HEK293 (cell line): ENCODE results near the gene TNFRSF6B.

ENCODE experiments used
- CTCF ChIA-PET: fragments of 350-600 bp; formaldehyde crosslinking; extraction: SDS; loops from one replicate; lab custom pipeline; 2021; ENCODE audit warnings: antibody characterized with exemption; lab: Yijun Ruan, JAX
- POLR2A ChIA-PET: fragments of 300-600 bp; formaldehyde crosslinking; extraction: SDS; loops from one replicate; lab custom pipeline; 2020; ENCODE audit warnings: antibody characterized with exemption, inconsistent platforms; lab: Yijun Ruan, JAX
- H3K27ac ChIP-seq: fragments of 200-500 bp; sonication (Bioruptor generic); 2 replicates; pipeline ENCODE4 v1.5.1; 2014; ENCODE audit warnings: low read depth, low read length, control low read depth, inconsistent platforms; ENCODE audit errors: extremely low read depth
- H3K36me3 ChIP-seq, 2 experiments: fragments of 200-500 bp in 1 of 2; sonication (Bioruptor generic) in 1 of 2; 1 replicate in 1 of 2; 2 replicates in 1 of 2; pipeline ENCODE4 v1.5.1; 2014 to 2017; ENCODE audit warnings: inconsistent platforms in 2 of 2, low read length in 2 of 2; ENCODE audit not compliant: control insufficient read depth in 2 of 2, insufficient read depth in 1 of 2
- H3K4me1 ChIP-seq: fragments of 200-500 bp; sonication (Bioruptor generic); 2 replicates; pipeline ENCODE4 v1.5.1; 2014; ENCODE audit warnings: mild to moderate bottlenecking, low read length, inconsistent platforms; ENCODE audit not compliant: control insufficient read depth, insufficient read depth
- H3K4me3 ChIP-seq: 2 replicates; pipeline ENCODE4 v1.5.1; 2011; ENCODE audit warnings: low read depth, mild to moderate bottlenecking, control low read depth, low read length, moderate library complexity
- H3K9me3 ChIP-seq: fragments of 200-500 bp; sonication (Bioruptor generic); 2 replicates; pipeline ENCODE4 v1.5.1; 2014; ENCODE audit warnings: low read depth, low read length, inconsistent platforms; ENCODE audit not compliant: control insufficient read depth, insufficient read depth
- BCL11A ChIP-seq: fragments of 450-650 bp; formaldehyde crosslinking; IDR thresholded peaks from 2 replicates; pipeline ENCODE4 v1.5.1; 2016; ENCODE audit warnings: low read depth, missing biosample characterization, missing genetic modification characterization
- KLF17 ChIP-seq: fragments of 450-650 bp; formaldehyde crosslinking; IDR thresholded peaks from 2 replicates; pipeline ENCODE4 v1.5.1; 2016; ENCODE audit warnings: missing biosample characterization, missing genetic modification characterization
- KLF9 ChIP-seq: fragments of 450-650 bp; formaldehyde crosslinking; IDR thresholded peaks from 2 replicates; pipeline ENCODE4 v1.5.1; 2016; ENCODE audit warnings: missing biosample characterization, missing genetic modification characterization, low read depth
- MEIS1 ChIP-seq: sonication (generic); formaldehyde crosslinking; IDR thresholded peaks from 2 replicates; pipeline ENCODE4 v1.8.1; 2022; ENCODE audit warnings: missing genetic modification reagents, mild to moderate bottlenecking, borderline replicate concordance
- PRDM4 ChIP-seq: fragments of 450-650 bp; formaldehyde crosslinking; IDR thresholded peaks from 2 replicates; pipeline ENCODE4 v1.5.1; 2017; ENCODE audit warnings: missing biosample characterization, missing genetic modification characterization
- SCRT1 ChIP-seq: fragments of 450-650 bp; formaldehyde crosslinking; IDR thresholded peaks from 2 replicates; pipeline ENCODE4 v1.5.1; 2016; ENCODE audit warnings: missing biosample characterization, missing genetic modification characterization, borderline replicate concordance
- SETDB1 ChIP-seq: IDR thresholded peaks from one replicate; pipeline ENCODE4 v1.6.1; 2017; ENCODE audit warnings: mild to moderate bottlenecking, low read length, moderate library complexity, mixed read lengths; ENCODE audit not compliant: insufficient read length
- SP2 ChIP-seq: fragments of 450-650 bp; formaldehyde crosslinking; IDR thresholded peaks from 2 replicates; pipeline ENCODE4 v1.5.1; 2016; ENCODE audit warnings: missing biosample characterization, missing genetic modification characterization
- ZBTB17 ChIP-seq: fragments of 450-650 bp; formaldehyde crosslinking; IDR thresholded peaks from 2 replicates; pipeline ENCODE4 v1.5.1; 2016; ENCODE audit warnings: missing biosample characterization, missing genetic modification characterization
- ZBTB6 ChIP-seq: fragments of 450-650 bp; formaldehyde crosslinking; IDR thresholded peaks from 2 replicates; pipeline ENCODE4 v1.5.1; 2017; ENCODE audit warnings: missing biosample characterization, missing genetic modification characterization
- ZBTB8A ChIP-seq: fragments of 450-650 bp; formaldehyde crosslinking; IDR thresholded peaks from 2 replicates; pipeline ENCODE4 v1.5.1; 2016; ENCODE audit warnings: missing biosample characterization, missing genetic modification characterization
- ZNF132 ChIP-seq: fragments of 450-650 bp; formaldehyde crosslinking; IDR thresholded peaks from 2 replicates; pipeline ENCODE4 v1.5.1; 2017; ENCODE audit warnings: missing biosample characterization, missing genetic modification characterization, borderline replicate concordance
- ZNF155 ChIP-seq: fragments of 450-650 bp; formaldehyde crosslinking; IDR thresholded peaks from 2 replicates; pipeline ENCODE4 v1.5.1; 2016; ENCODE audit warnings: missing biosample characterization, missing genetic modification characterization
- ZNF239 ChIP-seq: fragments of 450-650 bp; formaldehyde crosslinking; IDR thresholded peaks from 2 replicates; pipeline ENCODE4 v1.5.1; 2016; ENCODE audit warnings: missing biosample characterization, missing genetic modification characterization
- ZNF324 ChIP-seq: fragments of 450-650 bp; formaldehyde crosslinking; IDR thresholded peaks from 2 replicates; pipeline ENCODE4 v1.5.1; 2016; ENCODE audit warnings: missing biosample characterization, missing genetic modification characterization
- ZNF354C ChIP-seq: fragments of 450-650 bp; formaldehyde crosslinking; IDR thresholded peaks from 2 replicates; pipeline ENCODE4 v1.5.1; 2016; ENCODE audit warnings: missing biosample characterization, missing genetic modification characterization, low read depth, borderline replicate concordance
- ZNF366 ChIP-seq: fragments of 450-650 bp; formaldehyde crosslinking; conservative IDR thresholded peaks from 2 replicates; pipeline ENCODE4 v1.5.1; 2016; ENCODE audit warnings: missing biosample characterization, missing genetic modification characterization
- ZNF37A ChIP-seq: fragments of 450-650 bp; IDR thresholded peaks from 2 replicates; pipeline ENCODE4 v1.5.1; 2018; ENCODE audit warnings: missing biosample characterization, missing genetic modification characterization
- ZNF426 ChIP-seq: fragments of 450-650 bp; formaldehyde crosslinking; IDR thresholded peaks from 2 replicates; pipeline ENCODE4 v1.5.1; 2017; ENCODE audit warnings: missing biosample characterization, missing genetic modification characterization, mild to moderate bottlenecking, inconsistent platforms, moderate library complexity
- ZNF433 ChIP-seq: fragments of 450-650 bp; formaldehyde crosslinking; IDR thresholded peaks from 2 replicates; pipeline ENCODE4 v1.5.1; 2016; ENCODE audit warnings: missing biosample characterization, missing genetic modification characterization, low read depth
- ZNF449 ChIP-seq: fragments of 450-650 bp; formaldehyde crosslinking; IDR thresholded peaks from 2 replicates; pipeline ENCODE4 v1.5.1; 2017; ENCODE audit warnings: missing biosample characterization, mild to moderate bottlenecking, missing genetic modification characterization, moderate library complexity
- ZNF48 ChIP-seq: fragments of 450-650 bp; formaldehyde crosslinking; IDR thresholded peaks from 2 replicates; pipeline ENCODE4 v1.5.1; 2016; ENCODE audit warnings: missing biosample characterization, missing genetic modification characterization
- ZNF596 ChIP-seq: fragments of 450-650 bp; IDR thresholded peaks from 2 replicates; pipeline ENCODE4 v1.5.0; 2018; ENCODE audit warnings: missing biosample characterization, mild to moderate bottlenecking, missing genetic modification characterization, moderate library complexity
- ZNF600 ChIP-seq: fragments of 450-650 bp; formaldehyde crosslinking; IDR thresholded peaks from 2 replicates; pipeline ENCODE4 v1.5.1; 2016; ENCODE audit warnings: missing biosample characterization, missing genetic modification characterization
- ZNF624 ChIP-seq: fragments of 450-650 bp; formaldehyde crosslinking; IDR thresholded peaks from 2 replicates; pipeline ENCODE4 v1.5.1; 2017; ENCODE audit warnings: missing biosample characterization, missing genetic modification characterization
- ZNF670 ChIP-seq: fragments of 450-650 bp; formaldehyde crosslinking; IDR thresholded peaks from 2 replicates; pipeline ENCODE4 v1.5.1; 2016; ENCODE audit warnings: missing biosample characterization, missing genetic modification characterization, low read depth
- ZNF792 ChIP-seq: fragments of 450-650 bp; formaldehyde crosslinking; IDR thresholded peaks from 2 replicates; pipeline ENCODE4 v1.5.1; 2016; ENCODE audit warnings: missing biosample characterization, missing genetic modification characterization
- ZSCAN18 ChIP-seq: fragments of 450-650 bp; formaldehyde crosslinking; IDR thresholded peaks from 2 replicates; pipeline ENCODE4 v1.5.1; 2016; ENCODE audit warnings: missing biosample characterization, missing genetic modification characterization
- ZXDB ChIP-seq: fragments of 450-650 bp; formaldehyde crosslinking; IDR thresholded peaks from 2 replicates; pipeline ENCODE4 v1.5.1; 2016; ENCODE audit warnings: missing biosample characterization, missing genetic modification characterization

Gene TNFRSF6B

GRCh38 chr20:63652192-63652980, 44.1 kb upstream of the TNFRSF6B start:
- Histone ChIP-seq H3K4me3 (peak overlapping the region; percentile 55), H3K9me3 (no peaks in the 10 kb centered on the region), H3K27ac (peak overlapping the region; percentile 72; the same call in 1 of the 2 replicates), H3K36me3 (no peaks in the 10 kb centered on the region), H3K4me1 (no peaks in the 10 kb centered on the region; the same call in 1 of the 2 replicates)
- ChIA-PET CTCF (interaction anchor here (0.7 to 1.3 kb wide), 2 partner anchors 10 to 428 kb away, joined by 3 read pairs; no protein-coding TSS in a partner anchor), POLR2A (interaction anchor here (0.6 to 1.5 kb wide), 7 partner anchors 8 to 213 kb away, joined by 3 to 17 read pairs (median 3); partner anchors contain the start of genes GMEB2 and TPD52L2)
- no peak for TF ChIP-seq ZNF354C
- 0 out of 2 replicates have a peak, but pooled peaks have one; percentile 29 for TF ChIP-seq ZNF324 (tag by site-specific recombination)
- no peak for TF ChIP-seq ZNF155 (tag by site-specific recombination)
- no peak for TF ChIP-seq ZBTB6
- TF ChIP-seq ZNF132 (tag by site-specific recombination): no peak
- no peak for TF ChIP-seq BCL11A
- TF ChIP-seq ZSCAN18 (tag by site-specific recombination): no peak
- no peak for TF ChIP-seq ZNF670 (tag by site-specific recombination)
- TF ChIP-seq ZBTB17 (tag by site-specific recombination): no peak
- peak; percentile 69 for TF ChIP-seq ZNF449 (tag by site-specific recombination)
- TF ChIP-seq ZNF433 (tag by site-specific recombination): no peak
- no peak for TF ChIP-seq ZNF624 (tag by site-specific recombination)
- TF ChIP-seq ZNF426 (tag by site-specific recombination): no peak
- TF ChIP-seq ZNF366 (tag by site-specific recombination): no peak
- TF ChIP-seq KLF17 (tag by site-specific recombination): peak; percentile 9
- peak; percentile 93 for TF ChIP-seq ZBTB8A (tag by site-specific recombination)
- TF ChIP-seq SETDB1: no peak
- peak; percentile 65 for TF ChIP-seq KLF9 (tag by site-specific recombination)
- no peak for TF ChIP-seq ZNF239 (tag by site-specific recombination)
- no peak for TF ChIP-seq ZNF596 (tag by site-specific recombination)
- TF ChIP-seq ZNF792 (tag by site-specific recombination): no peak
- peak; percentile 20; the same call in 1 of the 2 replicates for TF ChIP-seq ZXDB (tag by site-specific recombination)
- TF ChIP-seq SCRT1 (tag by site-specific recombination): no peak
- no peak for TF ChIP-seq PRDM4
- no peak for TF ChIP-seq MEIS1
- TF ChIP-seq ZNF48 (tag by site-specific recombination): no peak
- no peak for TF ChIP-seq ZNF600 (tag by site-specific recombination)
- peak; percentile 76 for TF ChIP-seq SP2
- no peak for TF ChIP-seq ZNF37A
